ENCODE results near the gene COL23A1.

DNA sequence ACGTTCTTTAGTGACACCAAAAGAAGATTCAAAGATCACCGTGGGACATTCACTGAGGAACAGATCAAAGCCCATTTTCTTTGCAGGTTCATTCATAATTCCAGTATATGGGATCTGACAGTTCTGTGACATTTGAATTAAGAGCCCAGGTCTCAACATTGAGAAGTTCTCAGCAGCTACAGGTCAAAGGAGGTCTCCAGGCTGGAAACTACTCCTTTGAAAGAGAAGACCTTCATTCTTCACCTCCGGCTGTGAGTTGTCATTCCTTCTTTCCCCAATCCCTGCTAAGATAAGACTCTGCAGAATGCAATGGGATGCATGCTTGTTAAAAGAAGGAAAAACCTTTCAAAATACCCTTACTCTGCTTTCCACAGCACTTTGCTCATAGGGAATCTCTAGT is 79.0 kb downstream of the COL23A1 start:
- TF ChIP-seq, protein P1, sequence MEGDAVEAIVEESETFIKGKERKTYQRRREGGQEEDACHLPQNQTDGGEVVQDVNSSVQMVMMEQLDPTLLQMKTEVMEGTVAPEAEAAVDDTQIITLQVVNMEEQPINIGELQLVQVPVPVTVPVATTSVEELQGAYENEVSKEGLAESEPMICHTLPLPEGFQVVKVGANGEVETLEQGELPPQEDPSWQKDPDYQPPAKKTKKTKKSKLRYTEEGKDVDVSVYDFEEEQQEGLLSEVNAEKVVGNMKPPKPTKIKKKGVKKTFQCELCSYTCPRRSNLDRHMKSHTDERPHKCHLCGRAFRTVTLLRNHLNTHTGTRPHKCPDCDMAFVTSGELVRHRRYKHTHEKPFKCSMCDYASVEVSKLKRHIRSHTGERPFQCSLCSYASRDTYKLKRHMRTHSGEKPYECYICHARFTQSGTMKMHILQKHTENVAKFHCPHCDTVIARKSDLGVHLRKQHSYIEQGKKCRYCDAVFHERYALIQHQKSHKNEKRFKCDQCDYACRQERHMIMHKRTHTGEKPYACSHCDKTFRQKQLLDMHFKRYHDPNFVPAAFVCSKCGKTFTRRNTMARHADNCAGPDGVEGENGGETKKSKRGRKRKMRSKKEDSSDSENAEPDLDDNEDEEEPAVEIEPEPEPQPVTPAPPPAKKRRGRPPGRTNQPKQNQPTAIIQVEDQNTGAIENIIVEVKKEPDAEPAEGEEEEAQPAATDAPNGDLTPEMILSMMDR (IDR thresholded peaks at IDR 0.05), result no peak
- TF ChIP-seq POLR2AphosphoS5 (IDR thresholded peaks at IDR 0.05), result no peak
